ENCODE data around the gene IGF2BP3.

- TF ChIP-seq CTCF (IDR thresholded peaks at IDR 0.05) (no peak), POLR2A (IDR thresholded peaks at IDR 0.05) (no peak), POLR2AphosphoS5 (IDR thresholded peaks at IDR 0.05) (no peak)
Measured at GRCh38 chr7:23356168-23356567, 114.1 kb downstream of the IGF2BP3 start.

Data from breast epithelium (tissue), 3 donors.